NCI-H446 treated with DMSO at 0.1 percent for 48 hours (cell line): ENCODE data around the gene LRRTM1.

Source experiments
- DNase-seq: peaks from one replicate; lab custom pipeline; 2025; lab: John Stamatoyannopoulos, UW

LRRTM1 gene, protein sequence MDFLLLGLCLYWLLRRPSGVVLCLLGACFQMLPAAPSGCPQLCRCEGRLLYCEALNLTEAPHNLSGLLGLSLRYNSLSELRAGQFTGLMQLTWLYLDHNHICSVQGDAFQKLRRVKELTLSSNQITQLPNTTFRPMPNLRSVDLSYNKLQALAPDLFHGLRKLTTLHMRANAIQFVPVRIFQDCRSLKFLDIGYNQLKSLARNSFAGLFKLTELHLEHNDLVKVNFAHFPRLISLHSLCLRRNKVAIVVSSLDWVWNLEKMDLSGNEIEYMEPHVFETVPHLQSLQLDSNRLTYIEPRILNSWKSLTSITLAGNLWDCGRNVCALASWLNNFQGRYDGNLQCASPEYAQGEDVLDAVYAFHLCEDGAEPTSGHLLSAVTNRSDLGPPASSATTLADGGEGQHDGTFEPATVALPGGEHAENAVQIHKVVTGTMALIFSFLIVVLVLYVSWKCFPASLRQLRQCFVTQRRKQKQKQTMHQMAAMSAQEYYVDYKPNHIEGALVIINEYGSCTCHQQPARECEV

GRCh38 chr2:80303909-80304837 is at the start of gene LRRTM1:
LRRTM1 (minus strand) TSS chr2:80304752; CDS start chr2:80303819, 933 bp downstream.
- no peak for DNase-seq

DNA sequence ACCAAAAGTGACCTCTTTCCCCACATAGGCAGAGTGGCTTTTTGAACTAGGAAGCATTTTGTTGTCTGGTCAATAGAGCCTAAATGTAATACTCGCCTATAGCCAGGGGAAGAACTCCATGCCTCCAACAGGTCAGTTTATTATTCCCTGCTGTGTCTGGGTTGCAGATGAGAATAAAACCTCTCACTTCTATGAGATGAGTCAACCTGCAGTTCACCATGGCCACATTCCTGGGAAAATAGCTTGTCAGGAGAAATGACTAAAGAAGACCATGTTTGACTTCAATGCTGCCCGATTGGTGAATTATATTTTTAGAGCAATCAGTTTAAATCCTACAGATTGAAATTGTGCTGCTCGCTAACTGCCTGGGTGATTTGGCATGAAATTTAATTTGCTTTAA is 46.7 kb upstream of the LRRTM1 start:
- DNase-seq, result no peak

- no peak for DNase-seq
Measured at GRCh38 chr2:80348953-80349352, 44.4 kb upstream of the LRRTM1 start.

- DNase-seq, result no peak
Measured at GRCh38 chr2:80348078-80348477, 43.5 kb upstream of the LRRTM1 start.

- no peak for DNase-seq
Measured at GRCh38 chr2:80340022-80340421, 35.5 kb upstream of the LRRTM1 start.

DNA sequence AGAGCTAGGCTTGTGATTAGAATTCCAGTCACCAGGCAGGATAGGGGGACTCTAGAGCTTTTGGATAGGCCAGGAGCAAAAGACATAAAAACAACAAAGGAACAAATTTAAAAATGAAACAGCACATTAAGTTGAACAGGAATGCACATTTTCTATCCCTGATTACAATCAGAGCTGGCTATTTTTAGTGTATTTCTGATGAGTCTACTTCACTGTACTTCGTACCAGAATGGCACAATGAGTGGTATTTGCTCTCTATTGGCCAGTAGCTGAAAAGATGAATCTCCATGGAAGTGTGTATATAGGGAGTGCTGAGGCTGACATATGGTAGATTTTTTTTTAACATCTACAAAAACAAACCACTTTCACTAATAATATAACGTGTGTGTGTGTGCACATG is 34.2 kb upstream of the LRRTM1 start:
- no peak for DNase-seq

DNA sequence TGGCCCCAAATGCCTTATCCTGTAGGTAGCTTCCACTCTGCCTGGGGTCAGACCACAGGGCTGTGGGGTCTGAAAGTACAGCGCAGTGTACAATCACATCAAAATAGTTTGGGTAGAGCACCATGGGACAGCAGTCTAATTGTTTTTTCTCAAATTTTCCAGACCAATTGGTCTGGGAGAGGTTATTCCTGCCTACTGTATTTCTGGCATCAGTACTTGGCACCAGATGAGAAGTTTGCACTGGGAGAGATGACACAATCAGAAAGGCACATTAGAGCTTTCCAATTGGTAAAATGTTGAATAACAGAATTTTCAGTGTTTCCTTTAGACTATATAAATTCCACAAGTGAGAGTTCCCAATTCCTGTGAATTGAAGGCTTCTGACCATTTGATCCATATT is 30.9 kb upstream of the LRRTM1 start:
- DNase-seq, result no peak

GRCh38 chr2:80333886-80334285 is 29.3 kb upstream of the LRRTM1 start:
- DNase-seq, result no peak

DNA sequence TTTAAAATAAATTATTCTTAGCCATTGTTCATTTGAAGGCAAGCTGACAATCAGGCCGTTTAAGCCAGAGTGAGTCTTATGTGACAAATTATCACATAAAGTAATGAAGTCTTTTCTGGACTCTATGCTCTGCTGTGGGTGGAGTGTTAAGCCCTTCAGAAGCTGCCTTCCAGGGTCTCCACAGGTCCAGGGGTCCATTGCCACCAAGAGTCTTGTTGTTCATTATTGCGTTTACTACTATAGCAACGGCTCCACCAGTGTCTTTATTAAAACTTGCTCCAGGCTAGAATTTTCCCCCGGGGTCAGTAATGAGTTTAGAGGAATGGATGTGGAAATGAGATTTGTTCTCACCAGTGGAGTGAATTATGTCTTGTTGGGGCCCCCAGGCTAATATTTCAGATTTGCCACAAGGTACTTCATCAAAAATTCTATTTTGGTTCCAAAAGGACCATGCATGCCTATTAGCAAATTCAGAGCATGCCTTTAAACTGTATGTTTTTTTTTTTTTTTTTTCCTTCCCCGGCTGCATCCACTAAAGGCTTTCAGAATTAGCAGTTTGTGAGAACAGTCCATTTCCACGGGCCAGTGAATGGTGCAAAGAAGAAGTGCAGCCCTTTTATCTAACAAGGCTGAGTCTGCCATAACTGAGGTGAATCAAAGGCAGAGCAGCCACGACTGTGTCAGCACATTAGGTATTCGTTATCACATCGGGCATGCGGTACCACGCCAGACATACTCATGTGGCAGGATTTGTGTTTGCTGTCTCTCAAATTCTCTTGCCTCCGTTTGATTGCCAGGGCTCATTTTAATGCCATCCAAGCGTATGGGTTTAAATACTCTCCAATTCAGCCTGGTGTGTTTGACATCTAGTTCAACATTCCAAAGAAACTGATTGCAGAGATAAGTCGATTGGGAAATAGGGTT is 26.2 kb upstream of the LRRTM1 start:
- no peak for DNase-seq

- no peak for DNase-seq
Measured at GRCh38 chr2:80329491-80329890, 24.9 kb upstream of the LRRTM1 start.

DNA sequence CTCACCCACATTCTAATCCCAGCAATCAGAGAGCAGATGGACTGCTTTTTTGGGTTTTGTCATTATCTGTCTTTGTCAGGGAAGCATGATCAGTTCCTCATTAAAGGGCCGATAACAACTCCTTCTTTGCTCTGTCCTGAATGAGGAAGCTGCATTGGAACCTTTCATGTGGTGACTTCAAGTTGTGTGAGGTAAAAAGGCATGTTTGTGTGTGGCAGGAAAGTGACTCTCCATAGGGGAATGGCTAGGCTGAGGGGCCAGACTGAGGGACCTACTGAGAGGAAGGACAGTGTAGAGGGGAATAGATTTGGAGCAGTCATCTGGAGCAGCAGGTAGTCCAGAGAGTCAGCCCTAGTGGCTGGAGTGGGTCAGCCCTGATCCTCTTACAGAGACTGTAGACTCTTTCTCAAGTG is 23.6 kb upstream of the LRRTM1 start:
- no peak for DNase-seq

DNA sequence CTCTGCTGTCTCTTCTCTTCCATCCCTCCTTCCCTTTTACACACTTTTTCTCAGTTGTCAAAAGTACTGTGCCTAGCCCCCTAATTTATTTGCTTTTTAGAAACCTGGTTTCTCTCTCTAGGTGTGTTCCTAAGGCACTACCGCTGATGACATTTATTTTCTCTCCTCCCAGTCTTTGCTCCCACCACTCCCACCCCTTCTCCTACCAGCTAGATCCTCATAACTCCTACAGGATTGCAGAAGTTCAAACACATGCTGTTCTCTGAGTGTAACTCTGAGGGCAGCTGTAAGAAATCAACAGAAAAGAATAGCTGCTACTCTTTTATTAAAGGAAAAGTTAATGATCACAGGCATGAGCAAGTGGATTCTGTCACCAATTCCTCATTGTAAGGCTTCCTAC is 22.3 kb upstream of the LRRTM1 start:
- no peak for DNase-seq

DNA sequence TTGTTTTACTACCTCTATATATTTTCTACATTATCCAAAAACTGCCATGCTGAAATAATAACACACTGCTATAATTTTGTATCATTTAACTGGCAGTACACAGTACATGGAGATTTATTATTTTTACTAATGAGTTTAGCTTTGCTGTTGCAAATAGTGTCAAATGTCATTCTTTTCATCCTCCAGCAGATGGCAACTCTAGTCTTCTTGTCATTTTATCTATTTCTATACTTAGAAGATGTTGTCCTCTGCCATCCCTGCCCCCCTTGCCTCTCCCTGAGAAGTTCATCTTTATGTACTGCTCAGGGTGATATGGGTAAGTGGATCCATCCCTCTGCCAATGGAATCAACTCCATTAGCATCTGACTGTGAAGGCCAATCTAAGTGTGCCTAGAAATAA is 21.7 kb upstream of the LRRTM1 start:
- no peak for DNase-seq

DNA sequence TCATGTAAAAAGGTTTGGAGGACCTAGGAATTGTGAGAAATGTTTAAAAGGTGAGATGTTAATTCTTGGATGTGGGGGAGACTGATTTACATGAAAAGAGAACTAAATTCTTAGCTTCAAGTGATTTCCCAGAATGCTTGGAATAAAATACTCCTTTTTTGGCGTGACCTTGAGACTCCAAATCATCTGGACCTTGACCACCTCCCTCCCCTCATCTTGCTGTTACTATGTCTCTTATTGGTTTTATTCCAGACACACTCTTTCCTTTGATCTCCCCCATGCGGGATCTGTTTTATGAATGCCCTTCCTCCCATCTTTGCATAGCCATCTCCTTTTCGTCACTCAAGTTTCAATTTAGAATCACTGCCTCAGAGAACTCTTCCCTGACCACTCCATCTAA is 20.0 kb upstream of the LRRTM1 start:
- DNase-seq, result no peak

DNA sequence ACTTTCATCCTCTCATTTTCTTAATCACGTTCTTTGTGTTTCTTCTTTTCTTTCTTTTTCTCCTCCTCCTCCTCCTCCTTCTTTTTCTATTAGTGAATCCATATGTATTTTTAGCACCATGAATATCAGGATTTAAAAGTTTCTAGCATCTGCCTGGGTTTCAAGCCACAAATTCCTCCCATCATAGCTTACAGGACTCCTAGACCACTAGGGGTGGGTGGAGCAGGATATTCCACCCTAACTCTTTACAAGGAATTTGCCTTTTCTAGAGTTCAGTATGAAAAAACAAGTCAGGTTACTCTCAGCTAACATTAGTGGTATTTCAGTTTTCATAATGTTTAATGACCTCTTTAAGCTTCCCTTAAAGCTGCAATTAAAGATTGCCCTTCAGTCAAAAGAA is 19.1 kb upstream of the LRRTM1 start:
- no peak for DNase-seq

GRCh38 chr2:80322958-80323357 is 18.4 kb upstream of the LRRTM1 start:
- no peak for DNase-seq

DNA sequence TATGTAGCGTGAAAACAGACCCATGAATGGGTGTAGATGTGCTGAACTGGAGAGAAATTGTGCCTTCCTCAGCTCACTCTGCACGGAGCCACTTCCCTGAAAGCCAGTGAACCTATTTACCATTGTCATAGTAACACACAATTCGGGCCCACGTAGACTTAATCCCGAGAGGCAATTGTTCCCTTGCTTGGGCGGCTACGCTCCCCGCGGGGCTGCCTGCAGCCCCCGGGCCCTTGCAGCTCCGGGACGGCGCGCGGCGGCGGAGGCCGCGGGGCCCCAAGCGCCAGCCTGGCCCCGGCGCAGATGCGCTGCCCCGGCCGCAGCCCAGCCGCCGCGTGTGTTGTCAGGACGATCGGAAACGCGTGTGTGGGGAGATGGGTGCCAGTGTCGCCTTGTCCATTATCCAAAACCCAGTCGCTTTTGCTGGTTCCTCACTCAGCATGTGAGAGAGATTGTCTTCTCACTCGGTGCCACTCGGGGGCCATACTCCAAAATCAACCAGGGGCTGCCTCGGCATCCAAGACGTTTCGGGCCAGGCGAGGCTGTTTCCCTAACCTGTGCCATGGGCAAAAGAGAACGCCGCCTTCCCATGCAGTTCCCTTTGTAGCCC is 17.9 kb upstream of the LRRTM1 start:
- DNase-seq, result no peak

DNA sequence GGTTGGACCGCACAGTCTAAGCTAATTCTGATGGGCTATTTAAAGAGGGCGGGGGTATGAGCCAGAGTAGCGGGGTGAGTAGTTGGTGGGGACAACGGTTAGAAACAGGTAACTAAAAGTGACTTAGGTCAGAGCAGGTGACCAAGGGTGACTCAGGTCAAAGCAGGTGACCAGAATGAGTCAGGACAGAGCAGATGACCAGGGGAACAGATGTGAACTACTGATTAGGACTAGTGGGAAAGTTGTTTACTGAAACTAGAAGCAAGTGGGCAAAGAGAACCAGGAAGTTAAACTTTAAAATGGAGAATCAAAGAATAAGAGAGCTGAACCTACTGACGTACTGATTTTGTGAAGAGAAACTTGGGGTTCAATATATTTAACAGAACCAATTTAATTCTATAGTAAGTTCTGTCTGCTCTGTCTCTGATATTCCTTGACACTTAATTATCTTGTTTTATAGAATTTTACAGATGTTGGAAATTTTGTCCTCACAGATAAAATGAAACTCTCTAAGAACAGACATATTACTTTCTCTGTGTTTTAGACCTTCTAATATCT is 7.8 kb upstream of the LRRTM1 start:
- no peak for DNase-seq

- DNase-seq, result no peak
Measured at GRCh38 chr2:80311304-80311703, 6.8 kb upstream of the LRRTM1 start.

DNA sequence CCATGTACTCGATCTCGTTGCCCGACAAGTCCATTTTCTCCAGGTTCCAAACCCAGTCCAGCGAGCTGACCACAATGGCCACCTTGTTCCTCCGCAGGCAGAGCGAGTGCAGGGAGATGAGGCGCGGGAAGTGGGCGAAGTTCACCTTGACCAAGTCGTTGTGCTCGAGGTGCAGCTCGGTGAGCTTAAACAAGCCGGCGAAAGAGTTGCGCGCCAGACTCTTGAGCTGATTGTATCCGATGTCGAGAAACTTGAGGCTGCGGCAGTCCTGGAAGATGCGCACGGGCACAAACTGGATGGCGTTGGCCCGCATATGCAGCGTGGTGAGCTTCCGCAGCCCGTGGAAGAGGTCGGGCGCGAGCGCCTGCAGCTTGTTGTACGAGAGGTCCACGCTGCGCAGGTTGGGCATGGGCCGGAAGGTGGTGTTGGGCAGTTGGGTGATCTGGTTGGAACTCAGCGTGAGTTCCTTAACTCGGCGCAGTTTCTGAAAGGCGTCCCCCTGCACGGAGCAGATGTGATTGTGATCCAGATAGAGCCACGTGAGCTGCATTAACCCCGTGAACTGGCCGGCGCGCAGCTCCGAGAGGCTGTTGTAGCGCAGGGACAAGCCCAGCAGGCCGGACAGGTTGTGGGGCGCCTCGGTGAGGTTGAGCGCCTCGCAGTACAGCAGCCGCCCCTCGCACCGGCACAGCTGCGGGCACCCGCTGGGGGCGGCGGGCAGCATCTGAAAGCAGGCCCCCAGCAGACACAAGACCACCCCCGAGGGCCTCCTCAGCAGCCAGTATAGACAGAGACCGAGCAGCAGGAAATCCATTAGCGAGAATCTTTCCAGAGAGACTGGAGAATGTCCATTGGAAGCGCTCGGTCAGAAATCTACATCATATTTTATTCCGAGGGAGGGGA is 1.3 kb downstream of the LRRTM1 start:
- no peak for DNase-seq
